ENCODE results near the gene TEX9.

TEX9 gene

GRCh38 chr15:56468401-56468800, 103.2 kb downstream of the TEX9 start:
- WGBS (ENCODE audit: extremely low coverage, insufficient coverage, low lambda C conversion rate), result no CpG with 5 or more reads among the region's 2 CpGs
- Histone ChIP-seq H3K23ac (ENCODE audit: low read length) (no peak overlapping the region), H2AK5ac (ENCODE audit: low read length) (no peak overlapping the region), H3K79me1 (ENCODE audit: low read length) (no peaks in the 10 kb centered on the region), H2BK5ac (ENCODE audit: low read length) (no peak overlapping the region), H3K4me3 (ENCODE audit: low read length) (no peak overlapping the region), H2BK15ac (replicated peaks; ENCODE audit: low read depth) (no peak overlapping the region), H3K27me3 (ENCODE audit: insufficient read depth, low read length, poor library complexity) (no peaks in the 10 kb centered on the region), H4K5ac (ENCODE audit: low read length) (no peak overlapping the region), H3K4ac (ENCODE audit: low read depth, low read length) (no peak overlapping the region), H3K18ac (ENCODE audit: low read length) (no peak overlapping the region), H3K4me2 (ENCODE audit: low read length) (no peak overlapping the region), H2BK120ac (ENCODE audit: low read depth, low read length) (no peak overlapping the region), H3K27ac (ENCODE audit: low read depth, low read length) (no peak overlapping the region), H4K8ac (ENCODE audit: low read depth, low read length) (no peak overlapping the region), H3K56ac (ENCODE audit: low read length) (no peak overlapping the region), H3K36me3 (ENCODE audit: control insufficient read depth, insufficient read depth, low read length) (no peaks in the 10 kb centered on the region), H3K4me1 (ENCODE audit: control insufficient read depth, low read depth, low read length) (no peaks in the 10 kb centered on the region), H3K9ac (ENCODE audit: low read length) (no peak overlapping the region), H3K79me2 (ENCODE audit: control insufficient read depth, insufficient read depth, low read length) (no peaks in the 10 kb centered on the region)
- peak; percentile 23 for DNase-seq

- H3K27ac ChIP-seq (ENCODE audit: low read depth, low read length), result no peak overlapping the region
- H2BK5ac ChIP-seq (ENCODE audit: low read length), result no peak overlapping the region
- no peaks in the 10 kb centered on the region for H3K4me1 ChIP-seq (ENCODE audit: control insufficient read depth, low read depth, low read length)
- H4K8ac ChIP-seq (ENCODE audit: low read depth, low read length), result no peak overlapping the region
- no peak overlapping the region for H4K5ac ChIP-seq (ENCODE audit: low read length)
- no peaks in the 10 kb centered on the region for H3K79me1 ChIP-seq (ENCODE audit: low read length)
- no peak overlapping the region for H3K4me3 ChIP-seq (ENCODE audit: low read length)
- no peak overlapping the region for H2BK120ac ChIP-seq (ENCODE audit: low read depth, low read length)
- H3K4me2 ChIP-seq (ENCODE audit: low read length), result no peak overlapping the region
- H2AK5ac ChIP-seq (ENCODE audit: low read length), result no peak overlapping the region
- H3K27me3 ChIP-seq (ENCODE audit: insufficient read depth, low read length, poor library complexity), result no peaks in the 10 kb centered on the region
- H3K23ac ChIP-seq (ENCODE audit: low read length), result no peak overlapping the region
- no peak overlapping the region for H3K56ac ChIP-seq (ENCODE audit: low read length)
- no peak overlapping the region for H2BK15ac ChIP-seq (replicated peaks; ENCODE audit: low read depth)
- H3K79me2 ChIP-seq (ENCODE audit: control insufficient read depth, insufficient read depth, low read length), result no peaks in the 10 kb centered on the region
- no peak overlapping the region for H3K18ac ChIP-seq (ENCODE audit: low read length)
- no peak overlapping the region for H3K4ac ChIP-seq (ENCODE audit: low read depth, low read length)
- no peak overlapping the region for H3K9ac ChIP-seq (ENCODE audit: low read length)
- no peak for DNase-seq
- no peaks in the 10 kb centered on the region for H3K36me3 ChIP-seq (ENCODE audit: control insufficient read depth, insufficient read depth, low read length)
Observed at GRCh38 chr15:56469483-56469882, 104.3 kb downstream of the TEX9 start.

GRCh38 chr15:56471440-56472069, 106.3 kb downstream of the TEX9 start:
- no peak overlapping the region for H3K4ac ChIP-seq (ENCODE audit: low read depth, low read length)
- no peak for DNase-seq
- no peak overlapping the region for H4K5ac ChIP-seq (ENCODE audit: low read length)
- no peak overlapping the region for H4K8ac ChIP-seq (ENCODE audit: low read depth, low read length)
- no peak overlapping the region for H2BK15ac ChIP-seq (replicated peaks; ENCODE audit: low read depth)
- H3K79me2 ChIP-seq (ENCODE audit: control insufficient read depth, insufficient read depth, low read length), result no peaks in the 10 kb centered on the region
- no peak overlapping the region for H3K4me3 ChIP-seq (ENCODE audit: low read length)
- H3K36me3 ChIP-seq (ENCODE audit: control insufficient read depth, insufficient read depth, low read length), result no peaks in the 10 kb centered on the region
- H3K27me3 ChIP-seq (ENCODE audit: insufficient read depth, low read length, poor library complexity), result no peaks in the 10 kb centered on the region
- no peaks in the 10 kb centered on the region for H3K79me1 ChIP-seq (ENCODE audit: low read length)
- H3K9ac ChIP-seq (ENCODE audit: low read length), result no peak overlapping the region
- no peak overlapping the region for H3K56ac ChIP-seq (ENCODE audit: low read length)
- no CpG with 5 or more reads among the region's 5 CpGs for WGBS (ENCODE audit: extremely low coverage, insufficient coverage, low lambda C conversion rate)
- H2AK5ac ChIP-seq (ENCODE audit: low read length), result no peak overlapping the region
- no peak overlapping the region for H2BK5ac ChIP-seq (ENCODE audit: low read length)
- no peak overlapping the region for H3K18ac ChIP-seq (ENCODE audit: low read length)
- no peak overlapping the region for H3K27ac ChIP-seq (ENCODE audit: low read depth, low read length)
- H3K23ac ChIP-seq (ENCODE audit: low read length), result no peak overlapping the region
- no peaks in the 10 kb centered on the region for H3K4me1 ChIP-seq (ENCODE audit: control insufficient read depth, low read depth, low read length)
- H2BK120ac ChIP-seq (ENCODE audit: low read depth, low read length), result no peak overlapping the region
- no peak overlapping the region for H3K4me2 ChIP-seq (ENCODE audit: low read length)

GRCh38 chr15:56472278-56472677, 107.1 kb downstream of the TEX9 start:
- Histone ChIP-seq H3K36me3 (ENCODE audit: control insufficient read depth, insufficient read depth, low read length) (no peaks in the 10 kb centered on the region), H3K79me2 (ENCODE audit: control insufficient read depth, insufficient read depth, low read length) (no peaks in the 10 kb centered on the region), H2AK5ac (ENCODE audit: low read length) (no peak overlapping the region), H3K4ac (ENCODE audit: low read depth, low read length) (no peak overlapping the region), H2BK120ac (ENCODE audit: low read depth, low read length) (no peak overlapping the region), H3K27me3 (ENCODE audit: insufficient read depth, low read length, poor library complexity) (no peaks in the 10 kb centered on the region), H3K79me1 (ENCODE audit: low read length) (no peaks in the 10 kb centered on the region), H3K18ac (ENCODE audit: low read length) (no peak overlapping the region), H3K9ac (ENCODE audit: low read length) (no peak overlapping the region), H2BK5ac (ENCODE audit: low read length) (no peak overlapping the region), H3K23ac (ENCODE audit: low read length) (no peak overlapping the region), H3K4me2 (ENCODE audit: low read length) (no peak overlapping the region), H2BK15ac (replicated peaks; ENCODE audit: low read depth) (no peak overlapping the region), H4K5ac (ENCODE audit: low read length) (no peak overlapping the region), H3K4me1 (ENCODE audit: control insufficient read depth, low read depth, low read length) (no peaks in the 10 kb centered on the region), H4K8ac (ENCODE audit: low read depth, low read length) (no peak overlapping the region), H3K4me3 (ENCODE audit: low read length) (no peak overlapping the region), H3K27ac (ENCODE audit: low read depth, low read length) (no peak overlapping the region), H3K56ac (ENCODE audit: low read length) (no peak overlapping the region)
- DNase-seq, result no peak
- WGBS (ENCODE audit: extremely low coverage, insufficient coverage, low lambda C conversion rate), result no CpG with 5 or more reads among the region's 2 CpGs

- H3K4me3 ChIP-seq (ENCODE audit: low read length), result no peak overlapping the region
- no peak overlapping the region for H4K8ac ChIP-seq (ENCODE audit: low read depth, low read length)
- no CpG with 5 or more reads among the region's 1 CpG for WGBS (ENCODE audit: extremely low coverage, insufficient coverage, low lambda C conversion rate)
- no peak for DNase-seq
- H3K79me1 ChIP-seq (ENCODE audit: low read length), result no peaks in the 10 kb centered on the region
- no peaks in the 10 kb centered on the region for H3K27me3 ChIP-seq (ENCODE audit: insufficient read depth, low read length, poor library complexity)
- H3K4me1 ChIP-seq (ENCODE audit: control insufficient read depth, low read depth, low read length), result no peaks in the 10 kb centered on the region
- no peak overlapping the region for H2BK15ac ChIP-seq (replicated peaks; ENCODE audit: low read depth)
- no peak overlapping the region for H4K5ac ChIP-seq (ENCODE audit: low read length)
- H3K4ac ChIP-seq (ENCODE audit: low read depth, low read length), result no peak overlapping the region
- H3K18ac ChIP-seq (ENCODE audit: low read length), result no peak overlapping the region
- no peak overlapping the region for H3K56ac ChIP-seq (ENCODE audit: low read length)
- H3K9ac ChIP-seq (ENCODE audit: low read length), result no peak overlapping the region
- H2BK120ac ChIP-seq (ENCODE audit: low read depth, low read length), result no peak overlapping the region
- no peak overlapping the region for H2AK5ac ChIP-seq (ENCODE audit: low read length)
- no peak overlapping the region for H3K4me2 ChIP-seq (ENCODE audit: low read length)
- H2BK5ac ChIP-seq (ENCODE audit: low read length), result no peak overlapping the region
- no peak overlapping the region for H3K27ac ChIP-seq (ENCODE audit: low read depth, low read length)
- H3K36me3 ChIP-seq (ENCODE audit: control insufficient read depth, insufficient read depth, low read length), result no peaks in the 10 kb centered on the region
- no peak overlapping the region for H3K23ac ChIP-seq (ENCODE audit: low read length)
- H3K79me2 ChIP-seq (ENCODE audit: control insufficient read depth, insufficient read depth, low read length), result no peaks in the 10 kb centered on the region
Observed at GRCh38 chr15:56473017-56473416, 107.8 kb downstream of the TEX9 start.

GRCh38 chr15:56475351-56475750, 110.1 kb downstream of the TEX9 start:
- H3K36me3 ChIP-seq (ENCODE audit: control insufficient read depth, insufficient read depth, low read length), result no peaks in the 10 kb centered on the region
- H2BK15ac ChIP-seq (replicated peaks; ENCODE audit: low read depth), result no peak overlapping the region
- H3K4me3 ChIP-seq (ENCODE audit: low read length), result no peak overlapping the region
- no peaks in the 10 kb centered on the region for H3K4me1 ChIP-seq (ENCODE audit: control insufficient read depth, low read depth, low read length)
- no peak overlapping the region for H4K8ac ChIP-seq (ENCODE audit: low read depth, low read length)
- no peak overlapping the region for H3K56ac ChIP-seq (ENCODE audit: low read length)
- no peaks in the 10 kb centered on the region for H3K79me2 ChIP-seq (ENCODE audit: control insufficient read depth, insufficient read depth, low read length)
- no peak overlapping the region for H4K5ac ChIP-seq (ENCODE audit: low read length)
- no peak overlapping the region for H3K18ac ChIP-seq (ENCODE audit: low read length)
- no peak overlapping the region for H2BK5ac ChIP-seq (ENCODE audit: low read length)
- H3K27ac ChIP-seq (ENCODE audit: low read depth, low read length), result no peak overlapping the region
- no peak overlapping the region for H3K23ac ChIP-seq (ENCODE audit: low read length)
- H3K9ac ChIP-seq (ENCODE audit: low read length), result no peak overlapping the region
- no peak overlapping the region for H2AK5ac ChIP-seq (ENCODE audit: low read length)
- H2BK120ac ChIP-seq (ENCODE audit: low read depth, low read length), result no peak overlapping the region
- H3K27me3 ChIP-seq (ENCODE audit: insufficient read depth, low read length, poor library complexity), result no peaks in the 10 kb centered on the region
- H3K4me2 ChIP-seq (ENCODE audit: low read length), result no peak overlapping the region
- H3K79me1 ChIP-seq (ENCODE audit: low read length), result no peaks in the 10 kb centered on the region
- H3K4ac ChIP-seq (ENCODE audit: low read depth, low read length), result no peak overlapping the region
- DNase-seq, result no peak

Measured in mesendoderm (in vitro differentiated cells).